Adrenal gland (tissue), 12 donors: ENCODE results near the gene CA5A. TPM values are rescaled to one million over a fixed set of nuclear protein-coding genes. Genes with fewer than 3 reads are reported as not detected.
"Not testable (repeated sequence)": the region's sequence is repeated elsewhere in the genome, so short reads cannot be mapped to it uniquely, and the experiment has no call there.

Experiments used
- DNase-seq, 7 donors: peaks; one replicate each; pipeline ENCODE4 v3.0.0-alpha.2; 2019 to 2020
- H3K27ac ChIP-seq, 5 donors: fragments of 200-600 bp; sonication (generic) in 4 of 5; 1 replicate in 3 of 5; 2 replicates in 2 of 5; pipeline versions ENCODE4 v1.5.1 to v1.8.0; 2016 to 2020; ENCODE audit warnings: mild to moderate bottlenecking in 1 of 5
- H3K27me3 ChIP-seq: fragments of 200-600 bp; 2 replicates; pipeline ENCODE4 v1.8.0; 2021
- H3K36me3 ChIP-seq, 2 donors: fragments of 200-600 bp; replicated peaks in 1 of 2; 1 replicate in 1 of 2; 2 replicates in 1 of 2; pipeline versions ENCODE4 v1.5.1 to v1.8.0; 2018 to 2022
- H3K4me1 ChIP-seq, 2 donors: fragments of 200-600 bp; replicated peaks in 1 of 2; 1 replicate in 1 of 2; 2 replicates in 1 of 2; pipeline versions ENCODE4 v1.5.1 to v1.8.0; 2018 to 2021
- H3K4me3 ChIP-seq, 4 donors: fragments of 200-600 bp; sonication (generic) in 3 of 4; one replicate each; pipeline ENCODE4 v1.5.1; 2016 to 2018
- H3K9me3 ChIP-seq, 3 donors: fragments of 200-600 bp; sonication (generic) in 1 of 3; replicated peaks in 1 of 3; 1 replicate in 2 of 3; 2 replicates in 1 of 3; pipeline versions ENCODE4 v1.5.1 to v1.8.0; 2016 to 2021
- POLR2A ChIP-seq, 2 donors: fragments of 450-650 bp; IDR thresholded peaks; one replicate each; pipeline ENCODE4 v1.6.1; 2017; ENCODE audit warnings: antibody characterized with exemption in 2 of 2, mild to moderate bottlenecking in 2 of 2, moderate library complexity in 1 of 2
- WGBS, 4 donors: extraction: QIAGEN DNeasy Blood & Tissue Kit in 2 of 4; methylation state at CpG; one replicate each; pipeline versions ENCODE4 v1.1.5 to v1.1.7; 2013 to 2017; 5-methylcytosine and 5-hydroxymethylcytosine counted together
- intact Hi-C, 2 donors: fragments of 100-400 bp; cut with DNase I; formaldehyde crosslinking; loops; one replicate each; pipeline versions ENCODE4 v1.14.1 to v1.15.0; 2022 to 2023
- polyA plus RNA-seq, 3 donors: library from polyadenylated mRNA; stranded (reverse); fragments of 200-250 nt in 2 of 3; fragments of 350-450 nt in 1 of 3; fragmentation: Illumina TruSeq in 1 of 3; extraction: RNeasy Lipid Tissue Mini Kit (QIAGEN cat#74804) in 1 of 3; gene quantifications; one replicate each; pipeline ENCODE4 v1.2.3, GENCODE V29; 2013 to 2014
- total RNA-seq, 9 donors: library from RNA; depleted of rRNA in 4 of 9; stranded (reverse); fragments of >200 nt in 4 of 9; fragments of 120-200 nt in 1 of 9; fragmentation: NEBNext Ultra II Directional in 1 of 9; extraction: Animal tissue kit (Norgen Biotek cat#: 25700) in 1 of 9; gene quantifications; one replicate each; pipeline versions ENCODE4 v1.1.0 to v1.2.4, GENCODE V29; 2013 to 2023
- TF ChIP-seq, protein P1 (sequence below), 6 experiments: fragments of 450-650 bp in 4 of 6; fragments of 200-600 bp in 2 of 6; sonication (generic) in 1 of 6; IDR thresholded peaks; 1 replicate in 5 of 6; 2 replicates in 1 of 6; pipeline versions ENCODE4 v1.5.1 to v1.8.0; 2016 to 2021; ENCODE audit warnings: antibody characterized with exemption in 6 of 6, mild to moderate bottlenecking in 2 of 6, moderate library complexity in 1 of 6
- donor health status: healthy with polysubstance abuse.
- donor health status: Bipolar disorder and iron deficiency.
- donor health status: DM: yes; HTN: yes; CAD: no.
- donor health status: DM: no; HTN: no; CAD: no.
- donor health status: DM: no; HTN: no; CAD: no.
- donor health status: DM: yes; HTN: yes; CAD: no.

Gene CA5A
- total and polyA plus RNA-seq, 12 donors = 0.17 to 0.56 TPM; not detected in 10

DNA sequence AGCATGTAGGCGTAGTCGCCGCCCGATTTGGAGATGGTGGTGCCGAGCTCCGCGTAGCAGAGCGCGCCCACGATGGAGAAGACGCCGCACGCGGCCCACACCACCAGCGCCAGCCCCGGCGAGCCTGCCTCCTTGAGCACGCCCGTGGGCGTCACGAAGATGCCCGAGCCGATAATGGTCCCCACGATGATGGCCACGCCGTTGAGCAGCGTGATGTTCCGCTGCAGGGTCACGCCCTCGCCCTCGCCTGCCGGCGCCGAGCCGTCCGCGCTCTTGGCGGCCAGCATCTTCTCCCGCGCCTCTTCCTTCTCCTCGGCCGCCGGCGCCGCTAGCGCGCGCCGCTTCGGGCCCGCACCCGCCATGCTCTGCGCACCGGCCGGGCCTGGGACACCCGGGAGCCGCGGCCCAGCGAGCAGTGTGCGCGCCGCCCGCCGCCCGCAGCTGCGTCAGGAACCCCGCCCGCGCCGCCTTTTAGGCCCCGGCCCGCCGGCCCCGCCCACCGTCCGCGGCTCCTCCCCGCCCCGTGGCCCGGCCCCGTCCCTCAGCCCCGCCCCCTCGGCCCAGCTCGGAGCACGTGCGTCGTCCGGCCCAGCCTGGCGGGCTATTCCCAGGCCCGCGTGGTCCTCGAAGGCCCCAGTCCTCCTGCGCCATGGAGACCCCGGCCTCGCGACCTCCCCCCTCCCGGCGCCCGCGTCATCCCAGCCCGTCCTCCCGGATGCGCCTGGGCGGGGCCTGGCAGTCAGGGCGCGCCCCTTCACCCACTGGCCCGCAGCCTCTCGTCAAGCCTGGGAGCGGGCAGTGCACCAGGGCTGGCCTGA, 67.1 kb downstream of the CA5A start, which contains the start of gene SLC7A5:
TSS of gene SLC7A5 (minus strand) at position 447 of the 818 bp plus-strand sequence. CDS start at position 362, 85 bp downstream.
- H3K4me1 ChIP-seq, intact Hi-C loops, H3K27me3 ChIP-seq, H3K9me3 ChIP-seq, H3K36me3 ChIP-seq: not testable (repeated sequence)
- peak; percentile 49 to 82 (median 70) for DNase-seq
- whole genome bisulfite sequencing, 4 donors = 5 to 10% (median 5%) methylated on average over 9 to 109 of the region's 109 CpGs; no CpG with 5 or more reads in 1 of the 4 donors
- Histone ChIP-seq H3K4me3 (peak within 1 kb of the TSS in 1 of 4 donors; percentile 36), H3K27ac (peak within 1 kb of the TSS in 1 of 5 donors; percentile 22)
- peak; percentile 25 to 72 for TF ChIP-seq POLR2A (IDR thresholded peaks at IDR 0.05)

DNA sequence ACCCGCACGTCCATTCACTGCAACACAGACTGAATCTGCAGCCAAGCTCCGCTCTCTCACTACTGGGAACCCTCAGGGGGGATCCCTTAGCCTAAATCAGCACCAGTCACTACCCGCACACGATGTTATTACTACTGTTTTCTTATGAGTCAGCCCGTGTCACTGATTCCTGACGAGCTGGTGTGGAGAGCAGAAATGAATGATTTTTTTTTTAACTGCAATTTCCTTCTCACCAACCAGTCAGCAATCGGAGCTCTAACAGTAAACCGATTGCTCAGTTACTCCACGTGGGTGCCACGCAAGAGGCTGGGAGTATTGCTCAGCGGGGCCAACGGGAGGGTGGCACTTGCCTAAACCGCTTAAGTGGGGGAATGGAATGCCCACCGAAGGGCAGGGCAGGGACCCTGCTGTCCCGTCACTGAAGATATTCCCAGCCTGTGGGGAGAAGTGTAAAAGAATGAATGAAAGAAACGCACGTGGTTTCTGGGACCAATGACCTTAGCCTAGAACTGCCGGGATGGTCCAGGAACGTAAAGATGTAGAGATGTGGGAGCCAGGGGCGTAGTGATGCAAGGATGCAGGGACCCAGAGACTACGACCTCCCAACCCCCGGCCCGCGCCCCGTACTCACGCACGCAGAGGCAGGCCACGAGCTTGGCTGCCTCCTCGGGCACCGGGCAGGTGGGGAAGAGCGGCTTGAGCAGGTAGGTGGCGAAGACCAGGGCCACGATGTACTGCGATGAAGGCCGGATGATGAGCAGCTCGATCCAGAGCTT, 67.9 kb downstream of the CA5A start:
- H3K27ac ChIP-seq, H3K36me3 ChIP-seq, H3K4me1 ChIP-seq, intact Hi-C loops, H3K27me3 ChIP-seq, H3K9me3 ChIP-seq: not testable (repeated sequence)
- peak overlapping the region in 1 of 4 donors; percentile 36 for H3K4me3 ChIP-seq
- 30 to 41% (median 34%) methylated on average over 18 to 37 of the region's 37 CpGs for WGBS, 4 donors
- DNase-seq = peak in 1 of 7 donors; percentile 19

DNA sequence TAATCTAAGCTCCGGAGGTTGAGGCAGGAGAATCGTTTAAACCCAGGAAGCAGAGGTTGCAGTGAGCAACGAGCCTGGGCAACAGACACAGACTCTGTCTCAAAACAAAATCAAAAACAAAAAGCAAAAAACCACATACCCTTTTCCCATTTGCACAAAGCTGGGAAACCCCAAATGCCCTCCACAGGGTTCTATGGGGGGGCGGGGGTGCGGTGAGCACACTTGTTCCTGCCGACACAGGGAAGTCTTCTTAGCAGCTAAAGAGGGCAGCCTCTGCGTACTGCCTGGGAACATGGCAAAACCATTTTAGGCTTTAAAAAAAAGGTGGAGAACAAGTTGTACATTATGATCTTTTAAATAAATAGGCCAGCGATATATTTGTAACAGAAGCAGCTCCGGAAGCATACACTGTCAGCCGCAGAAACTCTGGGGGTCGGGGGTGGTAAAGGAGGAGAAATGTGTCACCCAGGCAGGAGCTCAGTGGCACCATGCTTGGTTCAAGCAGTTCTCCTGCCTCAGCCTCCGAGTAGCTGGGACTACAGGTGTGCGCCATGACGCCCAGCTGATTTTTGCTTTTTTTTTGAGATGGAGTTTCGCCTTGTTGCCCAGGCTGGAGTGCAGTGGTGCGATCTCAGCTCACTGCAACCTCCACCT, 70.3 kb downstream of the CA5A start:
- H3K4me3 ChIP-seq, H3K9me3 ChIP-seq, H3K4me1 ChIP-seq, intact Hi-C loops, DNase-seq, H3K27me3 ChIP-seq, H3K36me3 ChIP-seq, H3K27ac ChIP-seq: not testable (repeated sequence)
- WGBS, 4 donors = 82 to 90% (median 85%) methylated on average over 16 of the region's 16 CpGs

DNA sequence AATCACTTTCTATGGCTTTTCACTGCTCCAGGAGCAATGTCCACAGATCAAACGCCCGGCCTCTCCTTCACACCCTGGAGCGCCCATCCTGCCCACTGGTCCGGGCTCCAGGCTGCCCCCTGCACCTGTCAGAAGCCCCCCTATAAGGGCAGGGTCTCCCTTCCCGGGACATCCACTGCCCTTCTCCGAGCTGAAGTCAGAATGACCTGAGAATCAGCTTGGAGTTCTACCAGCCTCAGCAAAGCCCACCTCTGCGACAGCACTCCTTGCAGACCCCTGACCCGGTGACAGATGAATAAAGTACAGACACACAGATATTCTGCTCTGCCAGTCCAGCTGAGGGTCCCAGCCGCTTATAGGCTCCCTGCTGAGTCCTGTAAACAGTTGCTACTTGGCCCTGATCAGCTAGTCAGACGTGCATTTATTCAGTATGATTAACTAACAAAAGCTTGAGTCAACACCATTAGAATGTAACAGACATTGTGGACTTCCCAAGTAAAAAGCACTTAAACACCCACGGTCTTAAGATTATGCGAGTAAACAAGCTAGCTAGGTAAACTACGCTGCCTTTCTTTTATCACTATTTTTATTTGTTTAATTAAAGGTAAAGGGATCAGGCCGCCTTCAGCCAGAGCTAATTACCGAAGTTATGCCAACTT, 71.9 kb downstream of the CA5A start:
- no peak overlapping the region for H3K27ac ChIP-seq
- no peaks in the 10 kb centered on the region for H3K36me3 ChIP-seq
- no peaks in the 10 kb centered on the region for H3K9me3 ChIP-seq
- intact Hi-C loops = no loop called here
- no peaks in the 10 kb centered on the region for H3K4me1 ChIP-seq
- TF ChIP-seq, protein P1, sequence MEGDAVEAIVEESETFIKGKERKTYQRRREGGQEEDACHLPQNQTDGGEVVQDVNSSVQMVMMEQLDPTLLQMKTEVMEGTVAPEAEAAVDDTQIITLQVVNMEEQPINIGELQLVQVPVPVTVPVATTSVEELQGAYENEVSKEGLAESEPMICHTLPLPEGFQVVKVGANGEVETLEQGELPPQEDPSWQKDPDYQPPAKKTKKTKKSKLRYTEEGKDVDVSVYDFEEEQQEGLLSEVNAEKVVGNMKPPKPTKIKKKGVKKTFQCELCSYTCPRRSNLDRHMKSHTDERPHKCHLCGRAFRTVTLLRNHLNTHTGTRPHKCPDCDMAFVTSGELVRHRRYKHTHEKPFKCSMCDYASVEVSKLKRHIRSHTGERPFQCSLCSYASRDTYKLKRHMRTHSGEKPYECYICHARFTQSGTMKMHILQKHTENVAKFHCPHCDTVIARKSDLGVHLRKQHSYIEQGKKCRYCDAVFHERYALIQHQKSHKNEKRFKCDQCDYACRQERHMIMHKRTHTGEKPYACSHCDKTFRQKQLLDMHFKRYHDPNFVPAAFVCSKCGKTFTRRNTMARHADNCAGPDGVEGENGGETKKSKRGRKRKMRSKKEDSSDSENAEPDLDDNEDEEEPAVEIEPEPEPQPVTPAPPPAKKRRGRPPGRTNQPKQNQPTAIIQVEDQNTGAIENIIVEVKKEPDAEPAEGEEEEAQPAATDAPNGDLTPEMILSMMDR (IDR thresholded peaks at IDR 0.05) = no peak
- no peak for TF ChIP-seq POLR2A (IDR thresholded peaks at IDR 0.05)
- 82 to 93% (median 87%) methylated on average over 12 to 15 of the region's 15 CpGs for WGBS, 4 donors
- no peaks in the 10 kb centered on the region for H3K27me3 ChIP-seq
- DNase-seq = no peak
- H3K4me3 ChIP-seq = no peak overlapping the region

DNA sequence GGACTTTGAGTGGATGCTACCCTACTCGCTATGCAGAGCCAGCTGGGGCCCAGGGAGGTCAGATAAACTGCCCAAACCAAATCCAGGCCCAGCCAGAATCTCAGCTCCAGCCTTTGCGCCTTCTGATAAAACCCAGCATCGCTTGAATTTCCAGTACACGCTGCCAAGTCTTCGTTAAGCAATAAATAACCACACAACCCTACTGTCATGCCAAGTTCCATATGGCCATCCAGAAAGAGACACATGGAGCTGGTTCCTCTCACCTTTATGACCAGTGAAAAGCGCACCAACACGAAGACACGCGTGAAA, 73.0 kb downstream of the CA5A start:
- WGBS, 4 donors = 88 to 98% (median 96%) methylated on average over 9 of the region's 9 CpGs
- H3K27ac ChIP-seq, H3K9me3 ChIP-seq, H3K36me3 ChIP-seq, intact Hi-C loops, H3K4me3 ChIP-seq, DNase-seq, H3K27me3 ChIP-seq, H3K4me1 ChIP-seq: not testable (repeated sequence)

DNA sequence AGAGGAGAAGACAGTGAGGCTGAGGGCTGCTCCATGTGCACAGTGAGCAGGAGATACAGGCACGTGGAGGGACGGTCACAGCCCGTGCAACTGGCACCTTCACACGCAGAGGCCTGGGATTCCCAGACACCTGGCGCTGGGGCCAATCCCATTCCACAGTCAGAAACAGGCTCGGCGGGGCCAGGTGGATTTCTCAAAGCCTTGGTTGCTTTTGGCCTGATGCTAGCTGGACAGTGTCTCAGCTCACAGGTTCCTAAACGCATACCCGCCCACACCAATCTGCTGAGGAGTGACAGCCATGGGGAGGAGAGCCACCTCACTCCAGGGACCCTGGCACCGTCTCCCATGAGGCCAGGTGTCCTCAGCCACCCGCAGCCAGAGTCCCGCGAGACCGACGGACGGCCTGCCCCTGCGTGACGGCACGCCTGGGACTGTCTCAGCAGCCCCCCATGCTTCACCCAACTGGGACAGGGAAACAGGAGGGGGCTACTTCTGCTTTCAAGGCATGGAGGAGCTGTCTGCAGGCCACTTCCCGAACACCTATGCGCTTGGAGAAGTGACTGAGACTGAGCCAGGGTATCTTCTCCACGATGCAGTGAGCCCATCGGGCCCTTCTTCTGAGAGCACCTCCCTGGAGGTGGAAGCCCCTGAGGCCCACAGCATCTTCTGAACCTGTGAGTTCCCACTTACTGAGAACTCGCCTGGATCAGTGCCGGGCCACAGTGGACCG, 73.6 kb downstream of the CA5A start:
- H3K27ac ChIP-seq, intact Hi-C loops, H3K4me3 ChIP-seq, H3K27me3 ChIP-seq, H3K9me3 ChIP-seq, DNase-seq, H3K4me1 ChIP-seq, H3K36me3 ChIP-seq: not testable (repeated sequence)
- WGBS, 4 donors = 93 to 99% (median 95%) methylated on average over 21 to 26 of the region's 26 CpGs

DNA sequence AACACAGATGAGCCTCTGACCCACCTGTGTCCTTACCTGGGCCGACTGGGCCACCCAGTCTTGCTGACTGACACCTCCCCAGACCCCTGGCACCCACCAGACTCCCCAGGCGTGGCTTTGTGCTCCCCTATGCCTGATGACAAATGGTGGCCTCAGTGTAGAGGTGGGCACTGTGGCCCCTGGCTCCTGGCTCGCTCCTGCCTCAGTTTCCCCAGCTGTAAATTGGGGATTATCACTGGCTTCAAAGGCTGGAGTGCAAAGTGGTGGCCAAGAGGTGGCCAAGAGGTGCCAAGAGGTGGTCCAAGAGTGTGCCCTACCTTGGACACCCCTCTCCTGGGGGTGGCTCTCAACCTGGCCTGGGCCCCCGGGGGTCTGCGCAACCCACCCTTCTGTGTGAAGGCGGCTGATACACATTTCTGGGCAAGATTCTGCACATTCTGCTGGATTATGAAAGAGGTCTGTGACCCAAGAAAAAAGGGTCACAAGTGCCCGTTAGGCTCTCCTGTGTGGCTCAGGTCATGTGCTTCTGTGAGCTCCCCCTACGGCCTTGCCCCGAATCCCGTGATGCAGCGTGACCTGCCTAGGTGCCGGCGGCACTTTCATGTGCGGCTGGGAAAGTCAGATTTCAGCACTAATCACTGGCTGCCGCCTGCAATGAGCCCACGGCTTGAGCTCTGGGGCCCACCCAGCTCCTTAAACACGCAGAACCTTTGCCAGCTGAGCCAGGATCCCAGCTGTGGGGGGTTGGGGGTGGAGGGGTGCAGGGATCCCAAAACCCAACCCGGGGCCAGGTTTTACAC, 74.8 kb downstream of the CA5A start:
- H3K27ac ChIP-seq = not testable (repeated sequence)

More for the DNA sequence above, 74.8 kb downstream of the CA5A start:
- intact Hi-C loops, H3K4me1 ChIP-seq, H3K9me3 ChIP-seq, H3K4me3 ChIP-seq, H3K36me3 ChIP-seq, DNase-seq, H3K27me3 ChIP-seq: not testable (repeated sequence)
- 69 to 93% (median 78%) methylated on average over 5 to 18 of the region's 18 CpGs for WGBS, 4 donors
